LNCAP (cell line): ENCODE data around the gene DUSP3.

Source experiments
- TF ChIP-seq, protein P1 (sequence below): fragments of 450-650 bp; IDR thresholded peaks from 2 replicates; pipeline ENCODE4 v1.5.1; 2017; ENCODE audit warnings: mild to moderate bottlenecking

DUSP3 gene

GRCh38 chr17:43721537-43722268, 57.1 kb downstream of the DUSP3 start:
- TF ChIP-seq, protein P1, sequence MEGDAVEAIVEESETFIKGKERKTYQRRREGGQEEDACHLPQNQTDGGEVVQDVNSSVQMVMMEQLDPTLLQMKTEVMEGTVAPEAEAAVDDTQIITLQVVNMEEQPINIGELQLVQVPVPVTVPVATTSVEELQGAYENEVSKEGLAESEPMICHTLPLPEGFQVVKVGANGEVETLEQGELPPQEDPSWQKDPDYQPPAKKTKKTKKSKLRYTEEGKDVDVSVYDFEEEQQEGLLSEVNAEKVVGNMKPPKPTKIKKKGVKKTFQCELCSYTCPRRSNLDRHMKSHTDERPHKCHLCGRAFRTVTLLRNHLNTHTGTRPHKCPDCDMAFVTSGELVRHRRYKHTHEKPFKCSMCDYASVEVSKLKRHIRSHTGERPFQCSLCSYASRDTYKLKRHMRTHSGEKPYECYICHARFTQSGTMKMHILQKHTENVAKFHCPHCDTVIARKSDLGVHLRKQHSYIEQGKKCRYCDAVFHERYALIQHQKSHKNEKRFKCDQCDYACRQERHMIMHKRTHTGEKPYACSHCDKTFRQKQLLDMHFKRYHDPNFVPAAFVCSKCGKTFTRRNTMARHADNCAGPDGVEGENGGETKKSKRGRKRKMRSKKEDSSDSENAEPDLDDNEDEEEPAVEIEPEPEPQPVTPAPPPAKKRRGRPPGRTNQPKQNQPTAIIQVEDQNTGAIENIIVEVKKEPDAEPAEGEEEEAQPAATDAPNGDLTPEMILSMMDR, result no peak

GRCh38 chr17:43720311-43721060, 58.3 kb downstream of the DUSP3 start:
- TF ChIP-seq, protein P1, result no peak

DNA sequence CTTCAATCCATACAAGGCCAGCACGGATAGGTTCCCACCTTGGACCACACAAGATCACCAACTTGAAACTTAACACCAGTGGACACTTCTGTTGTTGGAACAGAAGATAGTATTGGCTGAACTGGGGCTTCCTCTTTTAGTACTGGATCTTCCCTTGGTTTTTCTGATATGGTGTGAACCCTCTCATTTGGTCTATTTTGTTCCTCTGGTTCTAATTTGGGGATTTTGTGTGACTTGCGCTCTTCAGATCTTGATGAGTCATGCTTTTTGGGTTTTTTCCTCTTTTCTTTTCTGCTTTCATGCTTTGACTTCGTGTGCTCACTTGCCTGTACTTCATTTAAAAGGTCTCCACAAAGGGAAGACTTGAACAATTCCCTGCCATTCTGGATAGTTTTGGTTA, 59.2 kb downstream of the DUSP3 start:
- TF ChIP-seq, protein P1, result no peak

DNA sequence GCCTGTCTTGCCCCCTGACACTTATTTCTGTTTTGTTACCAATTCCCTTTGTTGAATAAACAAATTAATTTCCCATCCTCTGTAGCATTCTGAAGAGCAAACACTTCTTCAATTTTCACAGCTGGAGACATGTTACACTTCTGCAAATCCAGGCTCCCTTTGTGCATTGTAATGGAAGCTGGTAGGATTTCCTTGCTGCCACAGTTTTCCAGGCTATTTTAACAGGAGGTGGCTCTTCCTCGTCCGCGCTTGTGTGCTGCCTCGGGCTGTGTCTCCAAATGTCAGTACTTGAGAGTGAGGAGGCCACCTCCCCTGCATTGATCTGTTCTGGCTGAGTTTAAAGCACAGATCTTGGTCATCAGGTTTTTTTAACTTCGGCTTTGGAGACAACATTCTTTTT, 60.2 kb downstream of the DUSP3 start:
- TF ChIP-seq, protein P1, result no peak

GRCh38 chr17:43717913-43718312, 60.9 kb downstream of the DUSP3 start:
- TF ChIP-seq, protein P1, result no peak
